ENCODE data around the gene CCDC146.

DNA sequence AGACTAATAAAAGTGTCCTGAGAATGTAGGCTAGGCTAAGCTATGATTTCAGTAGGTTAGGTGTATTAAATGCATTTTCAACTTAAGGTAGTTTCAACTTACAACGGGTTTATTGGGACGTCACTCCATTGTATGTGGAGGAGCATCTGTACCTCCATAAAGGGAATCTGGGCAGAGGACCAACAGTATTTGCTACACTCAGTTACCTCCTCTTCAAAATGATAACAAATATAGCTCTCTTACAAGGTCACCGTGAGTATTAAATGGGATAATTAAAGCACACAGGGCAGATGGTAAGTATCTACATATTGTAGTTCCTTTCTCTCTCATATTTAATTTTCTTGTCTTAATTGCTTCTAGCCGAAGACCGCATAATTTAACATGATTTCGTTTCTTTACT is 136.2 kb downstream of the CCDC146 start:
- TF ChIP-seq, protein P1, sequence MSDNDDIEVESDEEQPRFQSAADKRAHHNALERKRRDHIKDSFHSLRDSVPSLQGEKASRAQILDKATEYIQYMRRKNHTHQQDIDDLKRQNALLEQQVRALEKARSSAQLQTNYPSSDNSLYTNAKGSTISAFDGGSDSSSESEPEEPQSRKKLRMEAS (IDR thresholded peaks at IDR 0.05; ENCODE audit: low read depth), result no peak
- TF ChIP-seq, protein P2, sequence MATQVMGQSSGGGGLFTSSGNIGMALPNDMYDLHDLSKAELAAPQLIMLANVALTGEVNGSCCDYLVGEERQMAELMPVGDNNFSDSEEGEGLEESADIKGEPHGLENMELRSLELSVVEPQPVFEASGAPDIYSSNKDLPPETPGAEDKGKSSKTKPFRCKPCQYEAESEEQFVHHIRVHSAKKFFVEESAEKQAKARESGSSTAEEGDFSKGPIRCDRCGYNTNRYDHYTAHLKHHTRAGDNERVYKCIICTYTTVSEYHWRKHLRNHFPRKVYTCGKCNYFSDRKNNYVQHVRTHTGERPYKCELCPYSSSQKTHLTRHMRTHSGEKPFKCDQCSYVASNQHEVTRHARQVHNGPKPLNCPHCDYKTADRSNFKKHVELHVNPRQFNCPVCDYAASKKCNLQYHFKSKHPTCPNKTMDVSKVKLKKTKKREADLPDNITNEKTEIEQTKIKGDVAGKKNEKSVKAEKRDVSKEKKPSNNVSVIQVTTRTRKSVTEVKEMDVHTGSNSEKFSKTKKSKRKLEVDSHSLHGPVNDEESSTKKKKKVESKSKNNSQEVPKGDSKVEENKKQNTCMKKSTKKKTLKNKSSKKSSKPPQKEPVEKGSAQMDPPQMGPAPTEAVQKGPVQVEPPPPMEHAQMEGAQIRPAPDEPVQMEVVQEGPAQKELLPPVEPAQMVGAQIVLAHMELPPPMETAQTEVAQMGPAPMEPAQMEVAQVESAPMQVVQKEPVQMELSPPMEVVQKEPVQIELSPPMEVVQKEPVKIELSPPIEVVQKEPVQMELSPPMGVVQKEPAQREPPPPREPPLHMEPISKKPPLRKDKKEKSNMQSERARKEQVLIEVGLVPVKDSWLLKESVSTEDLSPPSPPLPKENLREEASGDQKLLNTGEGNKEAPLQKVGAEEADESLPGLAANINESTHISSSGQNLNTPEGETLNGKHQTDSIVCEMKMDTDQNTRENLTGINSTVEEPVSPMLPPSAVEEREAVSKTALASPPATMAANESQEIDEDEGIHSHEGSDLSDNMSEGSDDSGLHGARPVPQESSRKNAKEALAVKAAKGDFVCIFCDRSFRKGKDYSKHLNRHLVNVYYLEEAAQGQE (IDR thresholded peaks at IDR 0.05; ENCODE audit: low read depth, low read length), result no peak
- TF ChIP-seq GABPA (IDR thresholded peaks at IDR 0.05; ENCODE audit: low read depth) (no peak), JUND (IDR thresholded peaks at IDR 0.05) (no peak)
- TF ChIP-seq, protein P3, sequence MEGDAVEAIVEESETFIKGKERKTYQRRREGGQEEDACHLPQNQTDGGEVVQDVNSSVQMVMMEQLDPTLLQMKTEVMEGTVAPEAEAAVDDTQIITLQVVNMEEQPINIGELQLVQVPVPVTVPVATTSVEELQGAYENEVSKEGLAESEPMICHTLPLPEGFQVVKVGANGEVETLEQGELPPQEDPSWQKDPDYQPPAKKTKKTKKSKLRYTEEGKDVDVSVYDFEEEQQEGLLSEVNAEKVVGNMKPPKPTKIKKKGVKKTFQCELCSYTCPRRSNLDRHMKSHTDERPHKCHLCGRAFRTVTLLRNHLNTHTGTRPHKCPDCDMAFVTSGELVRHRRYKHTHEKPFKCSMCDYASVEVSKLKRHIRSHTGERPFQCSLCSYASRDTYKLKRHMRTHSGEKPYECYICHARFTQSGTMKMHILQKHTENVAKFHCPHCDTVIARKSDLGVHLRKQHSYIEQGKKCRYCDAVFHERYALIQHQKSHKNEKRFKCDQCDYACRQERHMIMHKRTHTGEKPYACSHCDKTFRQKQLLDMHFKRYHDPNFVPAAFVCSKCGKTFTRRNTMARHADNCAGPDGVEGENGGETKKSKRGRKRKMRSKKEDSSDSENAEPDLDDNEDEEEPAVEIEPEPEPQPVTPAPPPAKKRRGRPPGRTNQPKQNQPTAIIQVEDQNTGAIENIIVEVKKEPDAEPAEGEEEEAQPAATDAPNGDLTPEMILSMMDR (IDR thresholded peaks at IDR 0.05), result no peak
